Neural progenitor cell (in vitro differentiated cells): Measurements from ENCODE around the gene TSPAN17. TPM values are rescaled to one million over a fixed set of nuclear protein-coding genes. Genes with fewer than 3 reads are reported as not detected.

Experiments used
- DNase-seq: peaks from one replicate; pipeline ENCODE4 v3.0.0-alpha.2; 2016; ENCODE audit warnings: low spot score
- H2AFZ ChIP-seq: fragments of 200-600 bp; sonication (generic); replicated peaks from 2 replicates; pipeline ENCODE4 v1.6.1; 2016; ENCODE audit warnings: antibody characterized with exemption
- H3F3A ChIP-seq: fragments of 200-600 bp; sonication (generic); 2 replicates; pipeline ENCODE4 v1.6.1; 2016; ENCODE audit warnings: antibody characterized with exemption, low read depth
- H3K27ac ChIP-seq: fragments of 200-600 bp; sonication (generic); 2 replicates; pipeline ENCODE4 v1.5.1; 2016; ENCODE audit warnings: mild to moderate bottlenecking
- H3K27me3 ChIP-seq: fragments of 200-600 bp; sonication (generic); 2 replicates; pipeline ENCODE4 v1.6.1; 2016; ENCODE audit warnings: mild to moderate bottlenecking, moderate library complexity
- H3K36me3 ChIP-seq: fragments of 200-600 bp; sonication (generic); 2 replicates; pipeline ENCODE4 v1.5.1; 2016
- H3K4me1 ChIP-seq: fragments of 200-600 bp; sonication (generic); 2 replicates; pipeline ENCODE4 v1.6.1; 2016; ENCODE audit warnings: mixed run types
- H3K4me2 ChIP-seq: fragments of 200-600 bp; sonication (generic); 2 replicates; pipeline ENCODE4 v1.6.1; 2016
- H3K4me3 ChIP-seq: fragments of 200-600 bp; sonication (generic); 2 replicates; pipeline ENCODE4 v1.5.1; 2016
- H3K79me2 ChIP-seq: fragments of 200-600 bp; sonication (generic); 2 replicates; pipeline ENCODE4 v1.6.1; 2016; ENCODE audit warnings: low read depth
- H3K9ac ChIP-seq: fragments of 200-600 bp; sonication (generic); 2 replicates; pipeline ENCODE4 v1.6.1; 2016
- H3K9me3 ChIP-seq: fragments of 200-600 bp; sonication (generic); 2 replicates; pipeline ENCODE4 v1.5.1; 2016; ENCODE audit warnings: low read depth
- H4K20me1 ChIP-seq: fragments of 200-600 bp; sonication (generic); 2 replicates; pipeline ENCODE4 v1.6.1; 2016; ENCODE audit warnings: low read depth
- H3K27ac Mint-ChIP-seq: 3 replicates; pipeline ENCODE4 v1.8.0; 2021; ENCODE audit warnings: mixed read lengths
- H3K27me3 Mint-ChIP-seq: 2 replicates; pipeline ENCODE4 v1.8.0; 2022; ENCODE audit warnings: low read depth, mild to moderate bottlenecking, inconsistent platforms, moderate library complexity, mixed read lengths; ENCODE audit not compliant: insufficient read depth
- H3K36me3 Mint-ChIP-seq: 3 replicates; pipeline ENCODE4 v1.8.0; 2021; ENCODE audit warnings: mixed read lengths
- H3K4me1 Mint-ChIP-seq: 3 replicates; pipeline ENCODE4 v1.8.0; 2021; ENCODE audit warnings: mixed read lengths
- H3K4me3 Mint-ChIP-seq: 3 replicates; pipeline ENCODE4 v1.8.0; 2021; ENCODE audit warnings: mild to moderate bottlenecking, moderate library complexity, mixed read lengths
- H3K9me3 Mint-ChIP-seq: 3 replicates; pipeline ENCODE4 v1.8.0; 2020; ENCODE audit warnings: mixed read lengths
- EZH2 ChIP-seq: fragments of 200-600 bp; sonication (generic); IDR thresholded peaks from 2 replicates; pipeline ENCODE4 v1.6.1; 2017; ENCODE audit warnings: antibody characterized with exemption, mild to moderate bottlenecking, moderate library complexity
- EZH2phosphoT487 ChIP-seq: fragments of 200-600 bp; sonication (generic); IDR thresholded peaks from 2 replicates; pipeline ENCODE4 v1.6.1; 2017; ENCODE audit warnings: antibody characterized with exemption
- total RNA-seq: library from RNA; depleted of rRNA; stranded (reverse); fragments of >200 nt; gene quantifications from 2 replicates; pipeline ENCODE4 v1.2.3, GENCODE V29; 2015; ENCODE audit warnings: low replicate concordance
- TF ChIP-seq, protein P1 (sequence below): fragments of 200-600 bp; sonication (generic); IDR thresholded peaks from 2 replicates; pipeline ENCODE4 v1.5.1; 2017; ENCODE audit warnings: antibody characterized with exemption, mild to moderate bottlenecking

Gene TSPAN17
- total RNA-seq, 1 donor from 2014 or later = 25.9 TPM

DNA sequence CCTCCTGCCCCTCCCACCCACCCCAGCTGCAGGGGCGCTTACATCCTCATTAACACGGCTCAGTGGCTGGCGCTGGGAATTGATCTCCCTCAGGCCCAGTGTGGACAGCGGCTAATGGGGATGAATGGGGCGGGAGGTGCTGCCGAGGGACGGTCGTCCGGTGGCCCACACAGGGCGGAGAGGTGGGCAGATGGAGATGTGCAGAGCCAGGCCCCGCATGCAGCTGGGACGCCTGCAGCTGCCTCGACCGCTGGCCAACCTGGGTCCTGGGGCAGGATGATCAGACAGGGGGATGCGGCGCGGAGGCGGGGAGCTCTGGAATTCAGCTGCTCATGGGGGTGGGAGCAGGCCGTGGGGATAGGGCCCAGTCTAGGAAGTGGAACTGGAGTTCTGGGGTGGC, 17.6 kb downstream of the TSPAN17 start:
- Histone ChIP-seq H3K4me3 (peak overlapping the region; percentile 15), H3K9ac (no peak overlapping the region), H3K36me3 (no peaks in the 10 kb centered on the region), H3K9me3 (no peaks in the 10 kb centered on the region), H3K4me2 (peak overlapping the region; percentile 61), H3F3A (peaks cover 12% of the 10 kb centered on the region), H2AFZ (peak overlapping the region; percentile 79), H3K27me3 (no peaks in the 10 kb centered on the region), H4K20me1 (no peaks in the 10 kb centered on the region), H3K4me1 (peaks cover 14% of the 10 kb centered on the region), H3K27ac (no peak overlapping the region), H3K79me2 (no peaks in the 10 kb centered on the region)
- Mint-ChIP-seq H3K4me1 (peaks cover 9% of the 10 kb centered on the region), H3K27ac (no peak overlapping the region), H3K36me3 (no peaks in the 10 kb centered on the region), H3K9me3 (no peaks in the 10 kb centered on the region), H3K27me3 (peaks cover 11% of the 10 kb centered on the region), H3K4me3 (no peak overlapping the region)
- no peak for TF ChIP-seq EZH2phosphoT487
- TF ChIP-seq EZH2 = no peak
- TF ChIP-seq, protein P1, sequence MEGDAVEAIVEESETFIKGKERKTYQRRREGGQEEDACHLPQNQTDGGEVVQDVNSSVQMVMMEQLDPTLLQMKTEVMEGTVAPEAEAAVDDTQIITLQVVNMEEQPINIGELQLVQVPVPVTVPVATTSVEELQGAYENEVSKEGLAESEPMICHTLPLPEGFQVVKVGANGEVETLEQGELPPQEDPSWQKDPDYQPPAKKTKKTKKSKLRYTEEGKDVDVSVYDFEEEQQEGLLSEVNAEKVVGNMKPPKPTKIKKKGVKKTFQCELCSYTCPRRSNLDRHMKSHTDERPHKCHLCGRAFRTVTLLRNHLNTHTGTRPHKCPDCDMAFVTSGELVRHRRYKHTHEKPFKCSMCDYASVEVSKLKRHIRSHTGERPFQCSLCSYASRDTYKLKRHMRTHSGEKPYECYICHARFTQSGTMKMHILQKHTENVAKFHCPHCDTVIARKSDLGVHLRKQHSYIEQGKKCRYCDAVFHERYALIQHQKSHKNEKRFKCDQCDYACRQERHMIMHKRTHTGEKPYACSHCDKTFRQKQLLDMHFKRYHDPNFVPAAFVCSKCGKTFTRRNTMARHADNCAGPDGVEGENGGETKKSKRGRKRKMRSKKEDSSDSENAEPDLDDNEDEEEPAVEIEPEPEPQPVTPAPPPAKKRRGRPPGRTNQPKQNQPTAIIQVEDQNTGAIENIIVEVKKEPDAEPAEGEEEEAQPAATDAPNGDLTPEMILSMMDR = no peak
- DNase-seq = peak; percentile 83

DNA sequence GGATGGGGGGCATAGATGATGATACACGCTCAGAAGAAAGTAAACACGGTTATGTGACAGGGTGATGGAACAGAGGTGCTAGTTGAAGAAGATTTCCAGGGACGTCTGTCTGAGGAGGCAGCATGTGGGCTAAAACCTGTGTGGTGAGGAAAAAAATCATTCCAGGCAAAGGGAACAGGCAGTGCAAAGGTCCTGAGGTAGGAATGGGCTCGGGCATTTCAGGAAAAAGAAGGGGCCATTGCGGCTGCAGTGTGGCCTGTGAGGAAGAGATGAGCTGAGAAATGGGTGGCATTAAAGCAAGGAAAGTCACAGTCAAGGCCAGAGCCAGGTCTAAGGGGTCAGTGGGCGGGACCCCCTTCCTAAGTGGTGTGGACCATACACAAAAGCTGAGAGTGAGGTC, 18.2 kb downstream of the TSPAN17 start:
- Histone ChIP-seq H4K20me1 (no peaks in the 10 kb centered on the region), H3K27ac (no peak overlapping the region), H2AFZ (no peak overlapping the region), H3F3A (peaks cover 12% of the 10 kb centered on the region), H3K9me3 (no peaks in the 10 kb centered on the region), H3K9ac (no peak overlapping the region), H3K4me2 (no peak overlapping the region), H3K27me3 (no peaks in the 10 kb centered on the region), H3K4me1 (peaks cover 14% of the 10 kb centered on the region), H3K4me3 (no peak overlapping the region), H3K79me2 (no peaks in the 10 kb centered on the region), H3K36me3 (no peaks in the 10 kb centered on the region)
- no peaks in the 10 kb centered on the region for H3K9me3 Mint-ChIP-seq
- DNase-seq = no peak
- TF ChIP-seq, protein P1 = no peak
- TF ChIP-seq EZH2phosphoT487 (no peak), EZH2 (no peak)
- H3K4me1 Mint-ChIP-seq = peaks cover 9% of the 10 kb centered on the region
- H3K4me3 Mint-ChIP-seq = no peak overlapping the region
- no peaks in the 10 kb centered on the region for H3K36me3 Mint-ChIP-seq
- H3K27ac Mint-ChIP-seq = no peak overlapping the region
- peaks cover 11% of the 10 kb centered on the region for H3K27me3 Mint-ChIP-seq

DNA sequence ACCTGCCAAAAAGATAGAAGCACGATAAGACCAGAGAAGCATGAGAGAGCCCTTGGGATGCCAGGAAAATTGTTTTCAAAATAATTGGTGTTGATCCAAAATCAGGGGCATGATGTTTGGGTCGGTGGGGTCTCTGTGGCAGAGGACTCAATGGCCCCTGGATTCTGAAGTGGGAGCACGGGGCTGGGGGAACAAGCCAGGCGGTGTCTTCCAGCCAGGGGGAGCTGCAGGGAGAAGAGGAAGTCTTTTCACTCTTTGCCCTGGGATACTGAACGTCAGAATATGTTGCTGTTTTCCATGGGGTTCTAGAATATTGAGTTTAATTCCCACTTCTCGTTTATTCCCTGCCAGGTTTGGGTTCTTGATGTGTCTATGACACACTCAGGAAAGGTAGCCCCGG, 20.4 kb downstream of the TSPAN17 start:
- H3K27ac Mint-ChIP-seq = no peak overlapping the region
- Histone ChIP-seq H3K4me3 (no peak overlapping the region), H2AFZ (no peak overlapping the region), H3K27ac (no peak overlapping the region), H3K4me1 (peaks cover 19% of the 10 kb centered on the region), H3K9me3 (no peaks in the 10 kb centered on the region), H3K9ac (no peak overlapping the region), H3K27me3 (no peaks in the 10 kb centered on the region), H3K4me2 (no peak overlapping the region), H3K79me2 (no peaks in the 10 kb centered on the region), H4K20me1 (no peaks in the 10 kb centered on the region), H3F3A (peaks cover 17% of the 10 kb centered on the region), H3K36me3 (no peaks in the 10 kb centered on the region)
- H3K27me3 Mint-ChIP-seq = peaks cover 11% of the 10 kb centered on the region
- H3K9me3 Mint-ChIP-seq = no peaks in the 10 kb centered on the region
- H3K4me1 Mint-ChIP-seq = peaks cover 18% of the 10 kb centered on the region
- H3K36me3 Mint-ChIP-seq = no peaks in the 10 kb centered on the region
- no peak for DNase-seq
- TF ChIP-seq, protein P1 = no peak
- TF ChIP-seq EZH2 (no peak), EZH2phosphoT487 (no peak)
- no peak overlapping the region for H3K4me3 Mint-ChIP-seq
